OCI-LY1 (cell line): ENCODE data around the gene PM20D1.

Experiments used
- EZH2 ChIP-seq: fragments of 200-600 bp; sonication (generic), shearing (Covaris generic); IDR thresholded peaks from 2 replicates; pipeline ENCODE4 v1.8.0; 2017; ENCODE audit warnings: borderline replicate concordance, mixed run types, mild to moderate bottlenecking, antibody characterized with exemption, low read length, moderate library complexity, mixed read lengths
- TF ChIP-seq, protein P1 (sequence below): fragments of 200-600 bp; sonication (generic), shearing (Covaris generic); IDR thresholded peaks from 2 replicates; pipeline ENCODE4 v1.5.1; 2017; ENCODE audit warnings: mild to moderate bottlenecking, antibody characterized with exemption, low read length, moderate library complexity, mixed read lengths

DNA sequence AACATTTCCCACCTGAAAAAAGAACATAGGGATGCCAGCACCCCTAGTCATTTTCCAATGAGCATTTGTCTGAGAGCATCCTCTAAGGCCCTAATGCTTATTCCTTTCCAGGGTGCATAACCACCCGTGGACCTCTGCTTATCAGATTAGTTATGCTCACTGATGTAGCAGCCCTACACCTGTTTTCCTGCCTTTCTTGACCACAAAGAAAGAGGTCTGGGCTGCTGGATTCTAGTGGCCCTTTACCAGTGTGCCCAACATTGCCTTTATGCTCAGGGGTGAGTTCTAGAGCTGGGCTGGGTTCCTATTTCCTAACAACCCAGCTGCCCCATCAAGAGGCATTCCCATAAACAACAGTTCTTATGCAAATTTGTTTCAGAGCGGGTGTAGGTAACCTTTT lies 20.3 kb upstream of the PM20D1 start:
- TF ChIP-seq, protein P1, sequence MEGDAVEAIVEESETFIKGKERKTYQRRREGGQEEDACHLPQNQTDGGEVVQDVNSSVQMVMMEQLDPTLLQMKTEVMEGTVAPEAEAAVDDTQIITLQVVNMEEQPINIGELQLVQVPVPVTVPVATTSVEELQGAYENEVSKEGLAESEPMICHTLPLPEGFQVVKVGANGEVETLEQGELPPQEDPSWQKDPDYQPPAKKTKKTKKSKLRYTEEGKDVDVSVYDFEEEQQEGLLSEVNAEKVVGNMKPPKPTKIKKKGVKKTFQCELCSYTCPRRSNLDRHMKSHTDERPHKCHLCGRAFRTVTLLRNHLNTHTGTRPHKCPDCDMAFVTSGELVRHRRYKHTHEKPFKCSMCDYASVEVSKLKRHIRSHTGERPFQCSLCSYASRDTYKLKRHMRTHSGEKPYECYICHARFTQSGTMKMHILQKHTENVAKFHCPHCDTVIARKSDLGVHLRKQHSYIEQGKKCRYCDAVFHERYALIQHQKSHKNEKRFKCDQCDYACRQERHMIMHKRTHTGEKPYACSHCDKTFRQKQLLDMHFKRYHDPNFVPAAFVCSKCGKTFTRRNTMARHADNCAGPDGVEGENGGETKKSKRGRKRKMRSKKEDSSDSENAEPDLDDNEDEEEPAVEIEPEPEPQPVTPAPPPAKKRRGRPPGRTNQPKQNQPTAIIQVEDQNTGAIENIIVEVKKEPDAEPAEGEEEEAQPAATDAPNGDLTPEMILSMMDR = no peak
- no peak for TF ChIP-seq EZH2
